MCF 10A (cell line): ENCODE measurements around the gene ADGRG3. TPM values are rescaled to one million over a fixed set of nuclear protein-coding genes. Genes with fewer than 3 reads are reported as not detected.

ENCODE experiments used
- BruUV-seq: library from RNA; stranded (reverse); fragments of 400-500 nt; replicated peaks from 2 replicates; lab custom pipeline; 2021; lab: Mats Ljungman, UMichigan
- CTCF ChIA-PET: fragments of 300-600 bp; sonication (Branson Sonifier 250); formaldehyde crosslinking; extraction: SDS; loops from one replicate; lab custom pipeline; 2021; ENCODE audit warnings: antibody characterized with exemption, inconsistent platforms; lab: Yijun Ruan, JAX
- POLR2A ChIA-PET: fragments of 300-600, 350-650 bp; sonication (Branson Sonifier 250); formaldehyde crosslinking; extraction: SDS; loops from one replicate; lab custom pipeline; 2020; ENCODE audit warnings: antibody characterized with exemption, inconsistent platforms; lab: Yijun Ruan, JAX
- DNase-seq: peaks from one replicate; pipeline ENCODE4 v3.0.0-alpha.2; 2018; ENCODE audit not compliant: unreplicated experiment
- H3K27ac Mint-ChIP-seq: one replicate; pipeline ENCODE4 v1.8.0; 2022; ENCODE audit warnings: mild to moderate bottlenecking, low read depth, mixed read lengths; ENCODE audit not compliant: unreplicated experiment
- H3K27me3 Mint-ChIP-seq: one replicate; pipeline ENCODE4 v1.8.0; 2022; ENCODE audit warnings: mixed read lengths; ENCODE audit not compliant: insufficient read depth, unreplicated experiment
- H3K36me3 Mint-ChIP-seq: one replicate; pipeline ENCODE4 v1.8.0; 2022; ENCODE audit warnings: mild to moderate bottlenecking, moderate library complexity, mixed read lengths; ENCODE audit not compliant: insufficient read depth, unreplicated experiment
- H3K4me1 Mint-ChIP-seq: one replicate; pipeline ENCODE4 v1.8.0; 2022; ENCODE audit warnings: mixed read lengths; ENCODE audit not compliant: insufficient read depth, unreplicated experiment
- H3K4me3 Mint-ChIP-seq: one replicate; pipeline ENCODE4 v1.8.0; 2022; ENCODE audit warnings: mild to moderate bottlenecking, moderate library complexity, mixed read lengths; ENCODE audit not compliant: unreplicated experiment
- H3K9me3 Mint-ChIP-seq: one replicate; pipeline ENCODE4 v1.8.0; 2022; ENCODE audit warnings: mixed read lengths; ENCODE audit not compliant: unreplicated experiment
- intact Hi-C: fragments of 100-400 bp; cut with micrococcal nuclease; formaldehyde crosslinking; loops from 2 replicates; pipeline ENCODE4 v1.14.1; 2022
- total RNA-seq: library from RNA; stranded (reverse); gene quantifications from 2 replicates; pipeline ENCODE4 v1.2.3, GENCODE V29; 2022
- TF ChIP-seq, protein P1 (sequence below): fragments of 200-600 bp; IDR thresholded peaks from one replicate; pipeline ENCODE4 v1.8.0; 2022; ENCODE audit warnings: antibody characterized with exemption, mild to moderate bottlenecking; ENCODE audit not compliant: unreplicated experiment

Gene ADGRG3
- total RNA-seq, 1 experiment from 2014 or later: not detected

DNA sequence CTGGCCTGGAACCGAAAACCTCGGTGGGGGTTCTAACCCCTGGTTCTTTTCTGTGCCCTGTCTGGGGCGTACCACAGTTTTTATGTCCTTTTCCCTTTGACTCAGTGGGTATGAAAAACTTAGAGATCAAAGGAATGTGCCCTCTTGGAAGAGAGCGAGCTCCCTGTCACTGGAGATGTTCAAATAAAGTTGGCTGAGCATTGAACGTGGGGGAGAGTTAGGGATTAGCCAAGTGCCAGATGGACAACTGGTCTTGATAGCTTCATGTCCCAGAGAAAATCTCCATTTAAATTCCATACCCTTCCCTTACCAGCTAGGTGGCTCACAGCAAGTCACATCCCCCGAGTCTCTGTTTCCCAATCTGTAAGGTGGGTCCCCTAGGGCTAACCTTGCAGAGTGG is 30.1 kb upstream of the ADGRG3 start:
- Mint-ChIP-seq H3K27ac (no peak overlapping the region), H3K9me3 (no peaks in the 10 kb centered on the region), H3K4me3 (no peak overlapping the region), H3K27me3 (no peaks in the 10 kb centered on the region), H3K36me3 (no peaks in the 10 kb centered on the region), H3K4me1 (peaks cover 8% of the 10 kb centered on the region)
- TF ChIP-seq, protein P1, sequence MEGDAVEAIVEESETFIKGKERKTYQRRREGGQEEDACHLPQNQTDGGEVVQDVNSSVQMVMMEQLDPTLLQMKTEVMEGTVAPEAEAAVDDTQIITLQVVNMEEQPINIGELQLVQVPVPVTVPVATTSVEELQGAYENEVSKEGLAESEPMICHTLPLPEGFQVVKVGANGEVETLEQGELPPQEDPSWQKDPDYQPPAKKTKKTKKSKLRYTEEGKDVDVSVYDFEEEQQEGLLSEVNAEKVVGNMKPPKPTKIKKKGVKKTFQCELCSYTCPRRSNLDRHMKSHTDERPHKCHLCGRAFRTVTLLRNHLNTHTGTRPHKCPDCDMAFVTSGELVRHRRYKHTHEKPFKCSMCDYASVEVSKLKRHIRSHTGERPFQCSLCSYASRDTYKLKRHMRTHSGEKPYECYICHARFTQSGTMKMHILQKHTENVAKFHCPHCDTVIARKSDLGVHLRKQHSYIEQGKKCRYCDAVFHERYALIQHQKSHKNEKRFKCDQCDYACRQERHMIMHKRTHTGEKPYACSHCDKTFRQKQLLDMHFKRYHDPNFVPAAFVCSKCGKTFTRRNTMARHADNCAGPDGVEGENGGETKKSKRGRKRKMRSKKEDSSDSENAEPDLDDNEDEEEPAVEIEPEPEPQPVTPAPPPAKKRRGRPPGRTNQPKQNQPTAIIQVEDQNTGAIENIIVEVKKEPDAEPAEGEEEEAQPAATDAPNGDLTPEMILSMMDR: no peak
- POLR2A ChIA-PET: interaction anchor here (0.6 to 1.0 kb wide), 2 partner anchors 97 to 964 kb away, joined by 3 to 4 read pairs; partner anchors contain the start of gene KATNB1
- intact Hi-C loops: no loop called here
- CTCF ChIA-PET: interaction anchor here (0.7 to 9.3 kb wide), 10 partner anchors 10 to 83 kb away, joined by 3 to 99 read pairs (median 4); no protein-coding TSS in a partner anchor
- BruUV-seq: no TSS peak
- no peak for DNase-seq

DNA sequence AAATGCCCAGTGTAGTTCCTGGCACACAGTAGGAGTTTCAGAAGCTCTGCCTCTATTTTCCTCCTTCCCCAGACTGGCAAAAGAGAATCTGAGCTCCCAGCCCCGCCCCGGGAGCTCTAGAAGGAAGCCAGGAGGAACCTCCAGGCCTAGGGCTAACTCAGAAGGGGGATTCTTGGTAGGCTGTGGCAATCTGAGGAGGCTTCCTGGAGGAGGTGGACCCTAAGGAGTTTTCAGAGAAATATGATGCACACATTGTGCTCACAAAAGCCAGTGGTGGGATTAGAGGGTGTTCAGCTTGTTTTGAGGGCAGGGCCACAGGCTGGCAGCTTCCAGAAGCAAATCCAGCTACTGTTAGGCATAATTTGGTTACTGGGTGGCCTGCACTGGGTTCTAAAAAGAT is 29.7 kb upstream of the ADGRG3 start:
- TF ChIP-seq, protein P1: no peak
- Mint-ChIP-seq H3K9me3 (no peaks in the 10 kb centered on the region), H3K27ac (no peak overlapping the region), H3K27me3 (no peaks in the 10 kb centered on the region), H3K36me3 (no peaks in the 10 kb centered on the region), H3K4me3 (no peak overlapping the region), H3K4me1 (peaks cover 12% of the 10 kb centered on the region)
- ChIA-PET CTCF (interaction anchor here (0.7 to 9.3 kb wide), 8 partner anchors 10 to 83 kb away, joined by 3 to 99 read pairs (median 6); no protein-coding TSS in a partner anchor), POLR2A (interaction anchor here (0.6 to 1.0 kb wide), 2 partner anchors 97 to 964 kb away, joined by 3 to 4 read pairs; partner anchors contain the start of gene KATNB1)
- intact Hi-C loops: no loop called here
- no TSS peak for BruUV-seq
- DNase-seq: no peak

DNA sequence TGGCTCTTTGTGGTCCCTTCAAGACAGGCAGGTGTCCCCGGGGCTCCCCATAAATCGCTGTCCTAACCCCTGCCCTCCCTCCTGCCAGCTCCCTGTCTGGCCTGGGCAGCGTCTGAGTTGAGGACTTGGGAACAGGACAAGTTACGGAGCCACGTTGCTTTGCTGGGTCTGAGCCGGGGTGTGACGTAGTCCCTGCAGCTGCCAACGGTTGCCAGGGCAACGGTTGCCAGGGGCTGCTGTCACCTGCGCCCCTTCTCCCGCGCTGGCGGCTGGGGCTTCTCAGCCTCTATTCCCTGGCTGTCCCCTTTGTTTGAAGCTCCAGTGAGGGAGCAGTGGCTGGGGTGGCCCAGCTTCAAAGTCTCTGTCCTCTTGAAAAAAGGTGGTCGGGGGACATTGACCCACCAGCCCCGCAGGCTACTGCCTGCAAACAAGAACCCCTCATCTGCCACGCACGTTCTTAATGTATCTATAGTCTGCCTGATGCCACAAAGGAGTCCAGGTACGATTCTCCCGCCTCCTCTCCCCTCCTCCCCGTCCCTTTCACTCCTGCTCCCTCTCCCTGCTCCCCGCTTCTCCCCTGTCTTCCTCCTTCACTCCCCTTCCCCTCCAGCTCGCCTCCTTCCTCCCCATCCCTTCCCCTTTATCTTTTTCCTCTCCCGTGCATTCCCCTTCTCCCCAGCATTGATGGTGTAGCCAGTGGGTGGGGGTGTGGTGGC is 28.8 kb upstream of the ADGRG3 start:
- Mint-ChIP-seq H3K9me3 (no peaks in the 10 kb centered on the region), H3K27me3 (no peaks in the 10 kb centered on the region), H3K4me1 (peaks cover 13% of the 10 kb centered on the region), H3K4me3 (no peak overlapping the region), H3K36me3 (no peaks in the 10 kb centered on the region), H3K27ac (no peak overlapping the region)
- intact Hi-C loops: no loop called here
- POLR2A ChIA-PET: no interaction called here
- no peak for DNase-seq
- BruUV-seq: no TSS peak
- CTCF ChIA-PET: interaction anchor here (0.7 to 9.3 kb wide), 6 partner anchors 9 to 118 kb away, joined by 3 to 99 read pairs (median 6); no protein-coding TSS in a partner anchor
- TF ChIP-seq, protein P1: no peak

DNA sequence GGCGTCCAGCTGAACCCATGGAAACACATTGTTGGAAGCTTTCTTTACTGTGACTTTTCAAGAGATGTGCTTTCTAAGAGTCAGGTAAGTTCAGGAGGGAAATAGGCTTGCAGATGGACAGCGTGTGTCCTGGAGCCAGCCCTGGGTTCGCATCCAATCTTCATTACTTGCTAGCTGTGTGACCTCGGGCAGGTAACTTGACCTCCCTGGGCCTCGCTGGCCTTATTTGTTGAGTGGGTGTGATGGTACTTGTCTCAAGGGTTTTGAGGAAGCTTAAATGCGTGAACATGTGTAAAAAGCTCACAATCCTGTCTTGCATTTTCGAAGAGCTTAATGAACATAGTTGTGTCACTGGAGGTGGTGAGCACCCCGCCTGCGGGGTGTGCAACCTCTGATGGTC is 27.9 kb upstream of the ADGRG3 start:
- H3K4me1 Mint-ChIP-seq: peaks cover 13% of the 10 kb centered on the region
- intact Hi-C loops: no loop called here
- ChIA-PET CTCF (interaction anchor here (0.6 to 9.3 kb wide), 7 partner anchors 8 to 117 kb away, joined by 3 to 99 read pairs (median 5); no protein-coding TSS in a partner anchor), POLR2A (no interaction called here)
- H3K9me3 Mint-ChIP-seq: no peaks in the 10 kb centered on the region
- no TSS peak for BruUV-seq
- TF ChIP-seq, protein P1: no peak
- no peaks in the 10 kb centered on the region for H3K36me3 Mint-ChIP-seq
- H3K4me3 Mint-ChIP-seq: no peak overlapping the region
- no peak for DNase-seq
- no peaks in the 10 kb centered on the region for H3K27me3 Mint-ChIP-seq
- H3K27ac Mint-ChIP-seq: no peak overlapping the region
